ACHN (cell line): ENCODE measurements around the gene AKNA.
A peak's percentile ranks its signal among the peaks of the same experiment; 100 is the strongest.

Experiments
- DNase-seq: peaks from one replicate; pipeline ENCODE4 v3.0.0-alpha.2; 2015
- in situ Hi-C: cut with HindIII; loops from 2 replicates; pipeline ENCODE4 v1.10.0; 2017; ENCODE audit warnings: low sequenced_read_pairs, low pct_ligation_motif_present, low pct_unique_long_range_greater_than_20kb

Gene AKNA

DNA sequence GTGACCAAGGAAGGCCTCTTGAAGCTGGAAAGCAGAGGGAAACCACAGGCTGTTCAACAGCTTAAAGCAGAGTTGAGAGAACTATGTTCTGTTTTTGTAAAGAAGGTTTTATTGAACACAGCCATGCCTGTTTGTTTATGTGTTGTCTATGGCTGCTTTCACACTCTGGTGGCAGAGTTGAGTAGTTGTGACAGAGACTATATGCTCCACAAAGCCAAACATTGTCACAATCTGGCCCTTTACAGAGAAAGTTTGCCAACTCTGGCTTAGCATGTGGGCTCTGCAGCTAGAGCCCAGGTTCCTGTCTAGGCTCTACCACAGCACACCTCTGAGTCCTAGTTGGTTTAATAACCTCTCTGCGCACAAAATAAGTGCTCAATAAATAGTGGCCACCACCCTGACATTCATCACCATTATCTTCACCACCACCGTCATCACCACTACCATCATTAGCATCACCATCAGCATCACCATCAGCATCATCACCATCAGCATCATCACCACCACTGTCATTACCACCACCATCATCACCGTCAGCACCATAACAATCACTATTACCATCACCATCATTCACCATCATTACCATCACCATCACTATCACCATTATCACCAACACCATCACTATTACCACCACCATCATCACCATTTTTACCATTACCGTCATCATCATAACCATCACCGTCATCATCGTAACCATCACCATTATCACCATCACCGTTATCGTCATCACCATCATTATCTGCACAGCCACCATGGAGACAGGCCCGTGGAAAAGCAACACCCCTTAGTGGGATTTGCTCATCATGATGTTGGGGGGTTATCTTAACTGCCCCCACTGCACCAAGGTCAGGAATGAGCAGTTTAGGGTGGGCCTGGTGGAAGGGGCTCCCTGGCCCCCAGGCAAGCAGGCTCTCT is 18.3 kb downstream of the AKNA start:
- no peak for DNase-seq
- in situ Hi-C loops, result no loop called here

DNA sequence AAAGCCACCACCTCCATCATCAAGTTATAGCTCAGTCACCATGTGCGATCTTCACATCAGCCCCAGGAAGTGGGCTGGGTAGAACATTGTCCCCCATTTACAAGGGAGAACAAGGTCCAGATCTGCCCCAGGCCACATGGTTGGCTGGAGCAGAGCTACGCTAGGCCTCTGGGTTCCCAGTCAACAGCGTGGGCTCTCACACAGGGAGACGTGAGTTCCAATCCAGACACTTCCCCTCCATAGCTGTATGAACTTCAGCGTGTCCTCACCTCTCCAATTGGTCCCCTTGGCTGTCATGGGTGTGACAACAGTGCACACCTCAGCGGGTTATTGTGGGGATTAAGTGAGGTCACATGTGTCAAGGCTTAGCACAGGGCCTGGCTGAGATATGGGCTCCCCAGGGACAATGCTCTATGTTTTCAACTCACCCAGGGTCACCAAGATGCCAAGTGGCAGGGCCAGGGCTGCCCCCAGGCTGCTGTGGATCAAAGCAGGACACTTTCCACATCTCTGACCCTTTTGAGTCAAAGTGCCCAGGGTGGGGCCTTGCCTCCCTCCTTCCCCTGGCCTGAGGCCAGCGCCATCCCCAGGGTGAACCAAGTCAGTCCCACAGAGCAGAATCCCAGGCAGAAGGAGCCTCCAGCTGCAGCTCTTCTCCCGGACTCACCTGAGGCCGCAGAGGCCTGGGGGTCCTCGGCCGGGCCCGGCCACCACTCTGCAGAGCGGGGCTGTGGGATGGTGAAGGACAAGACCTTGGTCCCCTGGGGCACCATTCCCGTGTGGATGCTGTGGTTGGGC is 19.8 kb downstream of the AKNA start:
- in situ Hi-C loops, result no loop called here
- DNase-seq, result no peak

DNA sequence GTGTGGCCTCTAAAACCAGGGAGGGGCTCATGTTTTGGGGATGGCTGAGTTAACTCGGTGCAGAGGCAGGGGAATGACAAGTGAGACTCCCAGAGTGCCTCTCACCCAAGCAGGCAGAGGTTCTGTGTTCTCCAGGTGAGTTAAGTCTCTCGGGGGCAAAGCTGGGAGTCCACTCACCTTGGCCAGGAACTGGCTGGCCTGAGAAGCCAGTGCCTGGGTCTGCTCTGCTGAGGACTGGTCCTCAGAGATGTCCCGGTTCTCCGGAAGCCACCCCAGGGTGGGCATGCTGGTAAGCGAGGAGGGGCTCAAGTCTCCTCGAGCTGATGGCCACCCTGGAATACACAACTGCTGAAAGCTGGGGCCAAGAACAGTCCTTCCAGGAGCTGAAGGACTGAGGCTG is 20.4 kb downstream of the AKNA start:
- no peak for DNase-seq
- in situ Hi-C loops, result no loop called here

DNA sequence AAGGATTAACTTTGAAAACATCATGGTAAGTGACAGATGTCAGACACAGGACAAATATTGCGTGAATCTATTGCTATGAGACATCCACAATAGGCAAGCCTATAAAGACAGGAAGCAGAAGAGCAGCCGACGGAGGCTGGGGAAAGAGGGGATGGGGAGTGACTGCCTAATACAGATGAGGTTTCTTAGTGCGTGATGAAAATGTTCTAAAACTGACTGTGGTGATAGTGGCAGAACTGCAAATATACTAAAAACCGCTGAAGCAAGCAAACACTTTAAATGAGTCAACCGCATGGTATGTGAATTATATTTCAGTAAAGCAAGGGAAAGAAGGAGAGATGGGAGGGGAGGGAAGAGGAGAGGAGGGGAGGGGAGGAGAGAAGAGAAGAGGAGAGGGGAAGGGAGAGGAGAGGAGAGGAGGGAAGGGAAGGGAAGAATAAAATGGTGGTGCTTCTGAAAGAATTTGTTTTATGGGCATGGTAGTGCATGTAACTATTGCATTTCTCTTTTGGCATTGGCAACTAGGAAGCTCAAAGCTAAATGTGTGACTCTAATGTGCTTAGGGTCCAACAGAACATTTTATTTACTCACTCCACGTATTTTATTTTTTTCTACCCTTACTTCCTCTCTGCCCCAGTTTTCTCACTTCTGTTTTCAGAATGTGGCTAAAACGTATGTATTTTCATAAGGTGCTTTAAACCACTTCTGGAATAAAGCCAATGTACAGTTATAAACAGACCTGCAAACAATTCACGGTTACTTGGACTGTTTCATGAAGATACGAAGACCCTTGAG is 21.3 kb downstream of the AKNA start:
- in situ Hi-C loops, result no loop called here
- peak; percentile 90 for DNase-seq

DNA sequence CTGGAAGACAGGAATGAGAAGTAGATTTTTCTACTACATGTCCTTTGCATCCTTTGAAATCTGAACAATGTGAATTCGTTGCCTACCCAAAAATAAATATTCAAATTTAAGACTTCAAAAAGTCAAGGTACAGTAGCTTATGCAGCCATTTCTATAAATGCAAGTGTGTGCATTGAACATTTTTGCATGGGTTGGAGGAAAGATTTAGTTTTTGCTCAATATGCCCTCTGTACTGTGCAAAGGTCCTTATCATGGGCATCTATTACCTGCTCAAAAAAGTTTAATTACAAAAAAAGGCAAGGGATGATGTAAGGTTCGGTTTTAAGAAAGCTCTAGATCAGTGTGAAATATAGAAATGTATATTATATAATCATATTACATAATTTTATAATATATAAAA is 22.6 kb downstream of the AKNA start:
- no peak for DNase-seq
- in situ Hi-C loops, result no loop called here

DNA sequence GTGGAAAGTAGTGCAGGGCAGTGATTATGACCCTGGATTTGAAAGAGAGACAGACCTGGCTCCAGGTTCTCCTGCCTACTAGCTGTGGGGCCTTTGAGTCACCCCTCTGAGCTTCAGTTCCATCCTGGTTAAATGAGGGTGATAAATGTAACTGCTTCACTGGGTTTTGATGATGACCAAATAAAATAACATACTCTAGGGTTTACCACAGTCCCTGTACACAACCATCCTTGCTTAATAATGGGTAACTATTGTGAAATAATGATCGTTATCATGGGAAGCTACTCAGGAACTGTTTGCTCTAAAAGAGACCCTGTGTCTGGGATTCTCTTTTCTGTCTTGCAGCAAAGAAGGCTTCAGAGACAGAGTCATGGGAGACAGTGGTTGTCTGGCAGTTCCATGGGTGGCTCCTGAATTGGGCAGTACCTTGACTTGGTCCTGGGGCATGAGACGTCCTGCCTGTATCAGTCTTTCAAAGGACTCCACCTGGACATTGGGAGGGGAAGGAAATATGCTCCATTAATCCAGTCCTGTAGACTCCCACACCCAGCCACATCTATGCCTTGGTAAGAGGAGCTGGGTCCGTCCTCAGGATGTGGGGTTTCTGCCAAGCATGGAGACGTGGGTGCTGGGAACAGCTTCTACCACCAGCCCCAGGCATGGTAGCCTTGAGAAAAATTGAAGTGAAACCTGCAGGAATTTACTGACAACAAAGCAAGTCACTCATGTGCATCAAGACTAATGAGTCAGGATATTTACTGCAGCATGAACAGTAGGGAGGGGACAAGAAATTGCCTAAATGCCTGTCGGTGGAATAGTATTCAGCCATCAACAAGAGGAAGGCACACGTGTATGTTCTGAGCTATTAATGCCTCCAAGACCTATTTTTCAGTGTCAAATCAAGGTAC is 23.4 kb downstream of the AKNA start:
- peak; percentile 81 for DNase-seq
- in situ Hi-C loops, result no loop called here

DNA sequence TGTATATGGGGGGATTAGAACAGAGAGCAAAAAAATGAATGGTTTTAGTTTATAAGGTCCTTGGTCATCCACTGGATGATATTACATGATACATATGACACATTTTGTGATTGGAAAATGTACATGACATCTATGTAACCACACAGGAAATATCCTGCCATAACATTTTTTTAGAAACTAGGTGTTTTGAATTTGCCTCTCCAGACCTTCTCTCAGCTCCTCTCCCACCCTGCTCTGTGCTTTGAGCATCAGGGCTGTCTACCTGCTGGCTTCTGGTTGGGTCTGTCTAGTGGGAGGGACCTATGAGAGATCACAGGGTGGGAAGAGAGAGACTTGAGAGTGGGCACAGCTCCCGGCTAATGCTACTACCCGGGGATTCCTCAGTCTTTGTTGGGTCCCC is 24.4 kb downstream of the AKNA start:
- in situ Hi-C loops, result no loop called here
- no peak for DNase-seq

DNA sequence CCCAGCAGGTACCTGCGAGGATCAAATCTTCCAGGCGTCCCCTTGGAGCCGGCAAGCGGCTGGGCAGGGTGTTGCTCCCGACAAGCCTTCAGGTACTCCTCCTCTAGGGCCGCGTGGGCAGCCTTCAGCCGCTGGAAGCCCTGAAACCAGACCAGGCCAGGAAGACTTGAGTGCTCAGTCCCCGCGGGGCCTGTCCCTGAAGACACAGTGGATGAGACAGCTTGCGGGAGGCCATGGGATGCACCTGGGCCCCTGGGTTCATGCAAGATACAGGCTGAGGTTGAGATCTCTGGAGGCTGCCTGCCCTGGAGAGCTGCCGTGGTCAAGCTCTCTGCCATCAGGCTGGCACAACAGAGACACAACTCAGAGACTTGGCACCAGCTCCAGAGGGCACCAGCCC is 25.4 kb downstream of the AKNA start:
- in situ Hi-C loops, result no loop called here
- DNase-seq, result no peak

DNA sequence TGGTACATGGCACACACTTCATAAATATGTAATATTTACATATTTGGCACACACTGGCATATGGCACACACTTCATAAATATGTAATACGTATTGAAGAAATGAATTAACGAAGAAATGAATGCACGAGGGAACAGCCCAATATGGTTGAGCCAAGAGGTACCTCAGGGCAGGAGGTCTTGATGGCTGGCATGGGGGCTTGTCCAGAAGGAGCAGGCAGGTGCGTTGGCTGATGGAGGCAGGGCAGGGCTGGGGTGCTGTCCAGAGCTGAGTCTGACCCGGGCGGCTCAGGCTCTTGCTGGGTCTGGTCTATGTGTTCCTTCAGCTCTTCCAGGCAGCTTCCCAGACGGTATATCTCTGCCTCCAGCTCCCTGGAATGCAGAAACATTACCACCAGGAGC is 26.2 kb downstream of the AKNA start:
- in situ Hi-C loops, result no loop called here
- DNase-seq, result no peak

DNA sequence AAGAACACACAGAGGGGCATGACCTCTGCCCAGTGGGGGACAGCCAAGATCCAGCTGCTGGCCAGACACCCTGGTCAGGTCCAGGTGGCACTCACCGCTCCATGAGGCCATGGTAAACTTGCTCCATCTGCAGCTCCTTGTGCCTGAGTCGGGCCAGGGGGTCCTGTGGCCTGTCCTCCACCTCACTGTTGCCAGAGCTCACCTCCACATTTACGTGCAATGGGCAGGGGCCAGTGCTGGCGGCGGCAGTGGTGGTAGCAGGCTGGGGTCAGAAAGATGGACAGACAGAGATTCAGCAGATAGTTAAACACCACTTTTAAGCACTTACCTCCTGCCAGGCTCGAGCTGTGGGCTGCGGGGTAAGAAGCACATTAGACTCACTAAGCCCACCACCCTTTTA is 28.0 kb downstream of the AKNA start:
- no peak for DNase-seq
- in situ Hi-C loops, result no loop called here

DNA sequence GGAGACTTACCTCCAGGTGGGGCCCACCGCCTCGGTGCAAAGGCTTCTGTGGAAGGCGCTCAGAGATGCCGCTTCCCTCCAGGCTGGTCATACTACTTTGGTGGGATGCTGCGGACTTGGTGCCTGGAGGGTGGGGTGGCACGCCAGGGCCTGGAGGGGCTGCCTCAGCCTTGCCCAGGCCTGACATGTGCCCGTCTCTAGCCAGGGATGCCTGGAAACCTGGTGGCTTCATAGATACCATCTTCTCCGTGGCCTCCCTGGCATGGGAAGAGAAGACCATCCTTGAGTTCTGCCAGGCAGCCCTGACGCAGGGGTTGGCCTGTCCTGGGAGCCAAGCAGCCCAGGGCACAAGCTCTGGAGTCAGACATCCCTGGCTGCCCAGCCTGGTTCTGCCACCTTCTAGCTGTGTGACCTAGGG is 29.9 kb downstream of the AKNA start:
- DNase-seq, result no peak
- in situ Hi-C loops, result no loop called here

DNA sequence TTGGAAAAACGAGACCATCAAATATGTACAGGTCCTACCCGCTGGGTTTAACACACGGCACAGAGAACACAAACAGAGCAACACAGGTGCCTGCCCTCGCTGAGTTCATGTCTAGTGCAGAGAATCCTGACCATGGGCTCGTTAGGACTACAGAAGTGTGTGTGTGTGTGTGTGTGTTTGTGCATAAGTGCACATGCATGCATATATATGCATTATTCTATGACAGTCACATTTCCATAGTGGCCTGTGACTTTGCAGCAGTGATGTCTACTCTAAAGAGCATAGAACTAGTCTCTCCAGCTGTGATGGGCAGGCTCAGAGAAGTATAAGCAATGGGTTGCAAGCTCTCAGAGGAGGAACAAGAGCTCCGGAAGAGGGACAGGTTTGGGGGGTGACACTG is 30.4 kb downstream of the AKNA start:
- in situ Hi-C loops, result no loop called here
- DNase-seq, result no peak

DNA sequence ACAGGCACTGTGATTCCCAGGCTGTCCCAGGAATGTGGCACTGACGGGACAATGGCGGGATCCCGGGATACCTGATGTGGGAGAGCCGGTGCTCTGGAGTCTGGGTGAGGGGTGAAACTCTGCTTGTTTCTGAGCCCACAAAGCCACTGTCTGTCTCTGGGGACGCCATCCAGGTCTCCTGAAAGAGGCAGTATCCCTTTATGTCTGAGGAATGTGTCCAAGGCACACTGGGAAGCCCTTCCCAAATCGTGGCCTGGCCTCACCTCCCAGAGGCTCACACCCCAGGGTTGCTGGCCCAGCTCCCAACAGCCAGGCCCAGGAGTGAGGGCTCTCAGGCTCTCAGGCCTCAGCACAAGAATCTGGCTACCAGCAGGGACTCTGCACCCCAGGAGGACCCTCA is 31.0 kb downstream of the AKNA start:
- DNase-seq, result no peak
- in situ Hi-C loops, result no loop called here

DNA sequence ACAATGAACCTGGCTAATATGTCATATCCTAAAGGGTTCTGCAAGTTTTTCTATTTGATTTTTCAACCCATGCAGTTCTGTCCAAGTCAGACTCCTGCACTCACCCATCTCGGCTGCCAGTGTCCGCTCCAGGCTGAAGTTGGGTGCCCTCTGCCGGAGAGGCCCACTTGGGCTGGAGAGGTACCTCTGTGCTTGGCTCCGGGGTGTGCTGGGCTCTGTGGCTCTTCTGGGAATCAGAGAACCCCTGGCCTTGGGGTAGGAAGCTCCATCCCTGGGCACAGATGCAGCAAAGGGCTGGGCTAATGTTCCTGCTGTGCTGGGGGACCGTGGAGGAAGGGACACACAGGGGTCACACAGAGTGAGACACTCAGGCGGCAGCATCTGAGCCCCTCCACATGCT is 32.0 kb downstream of the AKNA start:
- DNase-seq, result no peak
- in situ Hi-C loops, result no loop called here

DNA sequence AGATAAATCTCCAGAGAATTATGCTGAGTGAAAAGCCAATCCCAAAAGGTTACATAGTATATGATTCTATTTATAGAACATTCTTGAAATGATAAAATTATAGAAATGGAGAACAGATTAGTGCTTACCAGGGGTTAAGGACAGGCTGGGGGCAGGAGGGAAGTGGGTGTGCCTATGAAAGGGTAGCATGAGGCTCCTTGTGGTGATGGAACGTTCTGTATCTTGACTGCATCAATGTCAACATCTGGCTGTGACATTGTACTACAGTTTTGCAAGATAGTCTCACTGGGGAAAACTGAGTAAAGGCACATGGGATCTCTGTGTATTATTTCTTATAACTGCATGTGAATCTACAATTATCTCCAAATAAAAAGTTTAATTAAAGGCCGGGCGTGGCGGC is 35.9 kb downstream of the AKNA start:
- in situ Hi-C loops, result no loop called here
- no peak for DNase-seq

DNA sequence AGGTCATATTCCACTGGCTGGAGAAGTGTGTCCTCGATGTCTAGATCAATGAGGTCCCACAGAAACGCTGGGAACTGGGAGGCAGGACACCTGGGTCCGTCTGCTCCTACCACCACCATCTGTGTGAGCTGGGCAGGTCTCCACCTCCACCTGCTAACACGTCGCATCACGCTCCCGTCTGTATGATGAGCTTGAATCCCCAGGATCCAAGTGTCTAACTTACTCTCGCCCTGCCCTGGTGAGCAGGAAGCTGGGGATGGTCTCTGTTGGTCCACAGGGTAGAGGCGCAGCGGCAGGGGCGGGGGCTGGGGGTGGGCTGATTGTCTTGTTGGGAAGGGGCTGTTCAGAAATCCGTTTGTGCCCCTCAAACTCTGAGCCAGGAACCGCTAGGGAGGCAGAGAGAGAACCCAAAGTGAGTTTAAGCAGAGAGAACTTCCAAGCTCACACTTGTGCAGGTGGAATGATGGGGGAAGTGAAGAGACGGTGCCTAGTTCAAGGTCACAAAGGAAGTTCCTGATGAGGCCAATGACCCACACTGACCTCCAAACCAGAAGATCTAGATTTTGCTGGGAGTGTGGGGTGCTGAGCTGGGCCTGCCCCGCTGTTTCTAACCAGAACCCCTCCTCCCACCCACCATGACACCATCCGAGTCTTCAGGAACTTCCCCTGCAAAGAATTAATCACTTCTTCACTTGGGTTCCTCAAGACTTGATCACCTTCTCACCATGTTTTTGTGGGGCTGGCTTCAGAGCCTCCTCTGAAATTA is 37.0 kb downstream of the AKNA start:
- in situ Hi-C loops, result no loop called here
- DNase-seq, result no peak

DNA sequence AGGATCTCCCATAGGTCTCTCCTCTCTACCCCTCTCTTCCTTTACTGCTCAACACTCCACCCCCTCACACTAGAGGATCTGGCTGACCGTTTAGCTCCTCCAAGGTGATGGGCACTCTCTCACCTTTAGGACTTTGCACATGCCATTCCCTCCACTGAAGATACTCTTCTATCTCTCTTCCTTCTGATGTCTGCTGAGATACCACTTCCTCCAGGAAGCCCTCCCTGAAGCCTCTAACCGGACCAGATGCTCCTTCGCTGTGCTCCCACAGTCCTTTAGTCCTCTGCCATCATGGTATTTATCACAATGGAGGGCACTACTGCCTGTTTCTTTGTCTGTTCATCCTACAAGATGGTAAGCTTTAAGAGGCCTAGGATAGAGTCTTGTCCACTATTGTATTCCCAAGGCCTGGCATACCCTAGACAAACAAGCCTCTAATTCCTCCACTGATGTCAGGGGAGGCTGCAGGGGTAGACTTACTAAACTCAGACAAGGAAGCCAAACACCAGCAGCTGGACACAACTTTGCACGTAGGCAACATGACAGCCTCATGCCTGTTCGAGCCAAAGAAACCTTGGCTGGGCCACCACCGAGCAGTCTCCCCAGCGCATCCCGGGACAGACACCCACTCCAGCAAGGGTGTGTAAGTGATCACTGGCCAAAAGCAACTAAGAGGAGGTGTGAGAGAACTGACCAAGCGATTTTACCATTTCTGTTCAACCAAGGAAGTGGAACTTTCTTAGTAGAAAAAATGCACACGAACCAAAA is 37.9 kb downstream of the AKNA start:
- no peak for DNase-seq

More for the DNA sequence above, 37.9 kb downstream of the AKNA start:
- in situ Hi-C loops, result no loop called here
